Gastroesophageal sphincter (tissue), 3 donors: Measurements from ENCODE around the gene FAM219B.

Experiments used
- CTCF ChIP-seq, 4 experiments: fragments of 200-600 bp in 2 of 4; fragments of 450-650 bp in 2 of 4; sonication (generic) in 1 of 4; IDR thresholded peaks; one replicate each; pipeline ENCODE4 v1.5.1; 2017 to 2019; ENCODE audit warnings: antibody characterized with exemption in 4 of 4, mild to moderate bottlenecking in 2 of 4, moderate library complexity in 2 of 4
- POLR2A ChIP-seq, 2 donors: fragments of 450-650 bp; IDR thresholded peaks; one replicate each; pipeline ENCODE4 v1.6.1; 2017; ENCODE audit warnings: antibody characterized with exemption in 2 of 2, mild to moderate bottlenecking in 2 of 2, moderate library complexity in 1 of 2

GRCh38 chr15:74903676-74904075 lies 3.0 kb downstream of the FAM219B start:
- no peak for TF ChIP-seq POLR2A (IDR thresholded peaks at IDR 0.05)
- no peak for TF ChIP-seq CTCF (IDR thresholded peaks at IDR 0.05)
